Measurements from ENCODE around the gene MRPS30.

GRCh38 chr5:44787731-44788130 is 21.0 kb upstream of the MRPS30 start:
- TF ChIP-seq CTCF (IDR thresholded peaks at IDR 0.05) (no peak), ZFX (IDR thresholded peaks at IDR 0.05; ENCODE audit: borderline replicate concordance) (no peak)

Measured in 22Rv1 (cell line).